DND-41 (cell line): ENCODE measurements around the gene ABHD17A.

Experiments used
- ATAC-seq: fragments of 200-7000 bp; cut with Tn5 transposase; 3 replicates; pipeline ENCODE4 v1.9.1; 2021; ENCODE audit warnings: low read depth; ENCODE audit not compliant: insufficient read depth
- DNase-seq: peaks from one replicate; pipeline ENCODE4 v3.0.0-alpha.2; 2020
- H2AFZ ChIP-seq: 2 replicates; pipeline ENCODE4 v1.6.0; 2012; ENCODE audit warnings: low read depth, low read length
- H3K27ac ChIP-seq: 2 replicates; pipeline ENCODE4 v1.5.1; 2012; ENCODE audit warnings: low read length, inconsistent platforms
- H3K27me3 ChIP-seq: fragments of 200-600 bp; sonication (generic); 2 replicates; pipeline ENCODE4 v1.6.0; 2012; ENCODE audit warnings: low read length, mild to moderate bottlenecking, inconsistent platforms; ENCODE audit not compliant: insufficient read depth, poor library complexity
- H3K36me3 ChIP-seq: 2 replicates; pipeline ENCODE4 v1.5.1; 2012; ENCODE audit warnings: low read length, inconsistent platforms; ENCODE audit not compliant: insufficient read depth
- H3K4me1 ChIP-seq: 2 replicates; pipeline ENCODE4 v1.5.1; 2012; ENCODE audit warnings: mild to moderate bottlenecking, low read length; ENCODE audit not compliant: insufficient read depth
- H3K4me2 ChIP-seq: 2 replicates; pipeline ENCODE4 v1.6.0; 2012; ENCODE audit warnings: mild to moderate bottlenecking, moderate library complexity, low read length, inconsistent platforms; ENCODE audit not compliant: insufficient read depth
- H3K4me3 ChIP-seq, 2 experiments: fragments of 200-600 bp in 1 of 2; shearing (Covaris generic) in 1 of 2; 2 replicates each; pipeline ENCODE4 v1.5.1; 2012 to 2016; ENCODE audit warnings: inconsistent platforms in 2 of 2, low read length in 2 of 2, mild to moderate bottlenecking in 2 of 2, low read depth in 1 of 2, moderate library complexity in 1 of 2
- H3K79me2 ChIP-seq: 2 replicates; pipeline ENCODE4 v1.6.0; 2012; ENCODE audit warnings: low read length, inconsistent platforms; ENCODE audit not compliant: insufficient read depth
- H3K9ac ChIP-seq: 2 replicates; pipeline ENCODE4 v1.6.0; 2012; ENCODE audit warnings: low read depth, mild to moderate bottlenecking, inconsistent platforms, low read length, moderate library complexity
- H3K9me3 ChIP-seq: 2 replicates; pipeline ENCODE4 v1.5.1; 2012; ENCODE audit warnings: low read length, moderate library complexity, mild to moderate bottlenecking, inconsistent platforms; ENCODE audit not compliant: insufficient read depth, severe bottlenecking
- H4K20me1 ChIP-seq: 2 replicates; pipeline ENCODE4 v1.6.0; 2012; ENCODE audit warnings: low read length; ENCODE audit not compliant: insufficient read depth
- EZH2 ChIP-seq: IDR thresholded peaks from 3 replicates; pipeline ENCODE4 v1.6.1; 2012; ENCODE audit warnings: borderline replicate concordance, low read depth, mild to moderate bottlenecking, moderate library complexity, low read length, inconsistent platforms; ENCODE audit not compliant: severe bottlenecking
- TF ChIP-seq, protein P1 (sequence below): IDR thresholded peaks from 2 replicates; pipeline ENCODE4 v1.5.1; 2012; ENCODE audit warnings: borderline replicate concordance, low read length, moderate library complexity, mild to moderate bottlenecking; ENCODE audit not compliant: poor library complexity, severe bottlenecking; ENCODE audit errors: extremely low read depth

The ABHD17A gene

GRCh38 chr19:1827566-1828278 is 57.6 kb downstream of the ABHD17A start:
- Histone ChIP-seq H3K36me3 (peaks cover 76% of the 10 kb centered on the region), H3K4me1 (no peaks in the 10 kb centered on the region), H3K4me3 (no peak overlapping the region), H3K9me3 (no peaks in the 10 kb centered on the region), H3K9ac (no peak overlapping the region), H2AFZ (no peak overlapping the region), H3K79me2 (peaks cover 39% of the 10 kb centered on the region), H3K27ac (no peak overlapping the region), H3K4me2 (no peak overlapping the region), H3K27me3 (no peaks in the 10 kb centered on the region), H4K20me1 (peaks cover 65% of the 10 kb centered on the region)
- ATAC-seq: no peak
- no peak for TF ChIP-seq EZH2
- TF ChIP-seq, protein P1, sequence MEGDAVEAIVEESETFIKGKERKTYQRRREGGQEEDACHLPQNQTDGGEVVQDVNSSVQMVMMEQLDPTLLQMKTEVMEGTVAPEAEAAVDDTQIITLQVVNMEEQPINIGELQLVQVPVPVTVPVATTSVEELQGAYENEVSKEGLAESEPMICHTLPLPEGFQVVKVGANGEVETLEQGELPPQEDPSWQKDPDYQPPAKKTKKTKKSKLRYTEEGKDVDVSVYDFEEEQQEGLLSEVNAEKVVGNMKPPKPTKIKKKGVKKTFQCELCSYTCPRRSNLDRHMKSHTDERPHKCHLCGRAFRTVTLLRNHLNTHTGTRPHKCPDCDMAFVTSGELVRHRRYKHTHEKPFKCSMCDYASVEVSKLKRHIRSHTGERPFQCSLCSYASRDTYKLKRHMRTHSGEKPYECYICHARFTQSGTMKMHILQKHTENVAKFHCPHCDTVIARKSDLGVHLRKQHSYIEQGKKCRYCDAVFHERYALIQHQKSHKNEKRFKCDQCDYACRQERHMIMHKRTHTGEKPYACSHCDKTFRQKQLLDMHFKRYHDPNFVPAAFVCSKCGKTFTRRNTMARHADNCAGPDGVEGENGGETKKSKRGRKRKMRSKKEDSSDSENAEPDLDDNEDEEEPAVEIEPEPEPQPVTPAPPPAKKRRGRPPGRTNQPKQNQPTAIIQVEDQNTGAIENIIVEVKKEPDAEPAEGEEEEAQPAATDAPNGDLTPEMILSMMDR: no peak
- DNase-seq: no peak
